Aorta (tissue), 5 donors: ENCODE data around the gene MIDN. TPM values are rescaled to one million over a fixed set of nuclear protein-coding genes. Genes with fewer than 3 reads are reported as not detected.

ENCODE experiments used
- ATAC-seq: fragments of 200-7000 bp; cut with Tn5 transposase; one replicate; pipeline ENCODE4 v1.9.1; 2022; ENCODE audit warnings: moderate library complexity; ENCODE audit not compliant: low FRiP score
- DNase-seq, 2 donors: peaks; one replicate each; pipeline ENCODE4 v3.0.0-alpha.2; 2020
- H3K27ac ChIP-seq, 2 donors: one replicate each; pipeline ENCODE4 v1.5.1; 2013; ENCODE audit warnings: low read length in 2 of 2, mild to moderate bottlenecking in 2 of 2, moderate library complexity in 2 of 2, control low read depth in 1 of 2, inconsistent platforms in 1 of 2, low read depth in 1 of 2
- H3K27me3 ChIP-seq, 2 donors: one replicate each; pipeline ENCODE4 v1.6.1; 2013; ENCODE audit warnings: control low read depth in 1 of 2, low read length in 1 of 2, mild to moderate bottlenecking in 1 of 2, moderate library complexity in 1 of 2; ENCODE audit not compliant: insufficient read depth in 2 of 2, control insufficient read depth in 1 of 2
- H3K36me3 ChIP-seq, 2 donors: one replicate each; pipeline ENCODE4 v1.6.1; 2013; ENCODE audit warnings: control low read depth in 1 of 2, low read length in 1 of 2, mild to moderate bottlenecking in 1 of 2; ENCODE audit not compliant: insufficient read depth in 2 of 2, control insufficient read depth in 1 of 2
- H3K4me1 ChIP-seq, 2 donors: one replicate each; pipeline ENCODE4 v1.6.1; 2013; ENCODE audit warnings: low read length in 2 of 2, control low read depth in 1 of 2, mild to moderate bottlenecking in 1 of 2, moderate library complexity in 1 of 2; ENCODE audit not compliant: insufficient read depth in 2 of 2, control insufficient read depth in 1 of 2
- H3K4me3 ChIP-seq, 2 donors: one replicate each; pipeline ENCODE4 v1.5.1; 2013; ENCODE audit warnings: low read length in 2 of 2, control low read depth in 1 of 2, mild to moderate bottlenecking in 1 of 2
- H3K9me3 ChIP-seq: one replicate; pipeline ENCODE4 v1.6.1; 2013; ENCODE audit warnings: mild to moderate bottlenecking, low read length; ENCODE audit not compliant: control insufficient read depth
- WGBS, 2 donors: extraction: QIAGEN DNeasy Blood & Tissue Kit; methylation state at CpG; one replicate each; pipeline ENCODE4 v1.1.7; 2013; 5-methylcytosine and 5-hydroxymethylcytosine counted together
- intact Hi-C, 2 donors: fragments of 100-400 bp; cut with DNase I; formaldehyde crosslinking; loops; one replicate each; pipeline versions ENCODE4 v1.14.2 to v1.15.0; 2022
- polyA plus RNA-seq, 2 donors: library from polyadenylated mRNA; stranded (reverse); fragments of 200-250 nt; gene quantifications; one replicate each; pipeline ENCODE4 v1.2.3, GENCODE V29; 2013
- total RNA-seq, 2 donors: library from RNA; stranded (reverse); fragmentation: NEBNext Ultra II Directional; extraction: Animal tissue kit (Norgen Biotek cat#: 25700); gene quantifications; one replicate each; pipeline ENCODE4 v1.2.1, GENCODE V29; 2021
- donor health status: healthy with polysubstance abuse.
- donor health status: Bipolar disorder and iron deficiency.
- donor health status: DM: no; HTN: no; CAD: no.
- donor health status: DM: no; HTN: no; CAD: no.
- donor health status: DM: yes; HTN: yes; CAD: no.

MIDN gene
- total and polyA plus RNA-seq, 4 donors, result 11.8 to 121 (median 69.7) TPM

GRCh38 chr19:1219786-1220476, 28.5 kb upstream of the MIDN start:
- 77 to 83% methylated on average over 19 of the region's 19 CpGs for WGBS, 2 donors
- Histone ChIP-seq H3K27me3 (no peaks in the 10 kb centered on the region), H3K36me3 (peaks cover 0 to 2% of the 10 kb centered on the region in 2 donors), H3K4me1 (no peaks in the 10 kb centered on the region), H3K4me3 (no peak overlapping the region), H3K9me3 (no peaks in the 10 kb centered on the region), H3K27ac (no peak overlapping the region)
- DNase-seq (no peak), ATAC-seq (no peak)
- intact Hi-C loops, result loop anchor here in 1 of 2 donors (2.0 kb wide), 1 partner anchor 19 kb away; the partner anchor contains the start of gene CBARP

DNA sequence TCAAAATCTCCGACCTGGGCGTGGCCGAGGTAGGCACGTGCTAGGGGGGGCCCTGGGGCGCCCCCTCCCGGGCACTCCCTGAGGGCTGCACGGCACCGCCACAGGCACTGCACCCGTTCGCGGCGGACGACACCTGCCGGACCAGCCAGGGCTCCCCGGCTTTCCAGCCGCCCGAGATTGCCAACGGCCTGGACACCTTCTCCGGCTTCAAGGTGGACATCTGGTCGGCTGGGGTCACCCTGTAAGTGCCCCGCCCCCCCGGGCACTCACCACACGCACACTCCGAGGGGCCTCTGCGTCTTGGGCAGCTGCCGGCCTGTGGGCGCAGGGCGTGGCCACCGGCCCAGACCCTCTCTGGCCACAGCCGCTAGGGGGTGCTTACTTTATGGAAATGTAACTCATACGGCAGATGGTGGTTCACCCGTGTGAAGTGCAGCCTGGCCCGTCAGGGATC, 27.9 kb upstream of the MIDN start:
- no peak overlapping the region for H3K27ac ChIP-seq
- no peak overlapping the region for H3K4me3 ChIP-seq
- peaks cover 0 to 2% of the 10 kb centered on the region in 2 donors for H3K36me3 ChIP-seq
- ATAC-seq, result no peak
- no peaks in the 10 kb centered on the region for H3K27me3 ChIP-seq
- no peaks in the 10 kb centered on the region for H3K9me3 ChIP-seq
- 82 to 84% methylated on average over 31 to 33 of the region's 33 CpGs for WGBS, 2 donors
- no peaks in the 10 kb centered on the region for H3K4me1 ChIP-seq
- DNase-seq, result peak in 1 of 2 donors; percentile 74
- intact Hi-C loops, result loop anchor here in 1 of 2 donors (2.0 kb wide), 1 partner anchor 18 kb away; the partner anchor contains the start of gene CBARP

DNA sequence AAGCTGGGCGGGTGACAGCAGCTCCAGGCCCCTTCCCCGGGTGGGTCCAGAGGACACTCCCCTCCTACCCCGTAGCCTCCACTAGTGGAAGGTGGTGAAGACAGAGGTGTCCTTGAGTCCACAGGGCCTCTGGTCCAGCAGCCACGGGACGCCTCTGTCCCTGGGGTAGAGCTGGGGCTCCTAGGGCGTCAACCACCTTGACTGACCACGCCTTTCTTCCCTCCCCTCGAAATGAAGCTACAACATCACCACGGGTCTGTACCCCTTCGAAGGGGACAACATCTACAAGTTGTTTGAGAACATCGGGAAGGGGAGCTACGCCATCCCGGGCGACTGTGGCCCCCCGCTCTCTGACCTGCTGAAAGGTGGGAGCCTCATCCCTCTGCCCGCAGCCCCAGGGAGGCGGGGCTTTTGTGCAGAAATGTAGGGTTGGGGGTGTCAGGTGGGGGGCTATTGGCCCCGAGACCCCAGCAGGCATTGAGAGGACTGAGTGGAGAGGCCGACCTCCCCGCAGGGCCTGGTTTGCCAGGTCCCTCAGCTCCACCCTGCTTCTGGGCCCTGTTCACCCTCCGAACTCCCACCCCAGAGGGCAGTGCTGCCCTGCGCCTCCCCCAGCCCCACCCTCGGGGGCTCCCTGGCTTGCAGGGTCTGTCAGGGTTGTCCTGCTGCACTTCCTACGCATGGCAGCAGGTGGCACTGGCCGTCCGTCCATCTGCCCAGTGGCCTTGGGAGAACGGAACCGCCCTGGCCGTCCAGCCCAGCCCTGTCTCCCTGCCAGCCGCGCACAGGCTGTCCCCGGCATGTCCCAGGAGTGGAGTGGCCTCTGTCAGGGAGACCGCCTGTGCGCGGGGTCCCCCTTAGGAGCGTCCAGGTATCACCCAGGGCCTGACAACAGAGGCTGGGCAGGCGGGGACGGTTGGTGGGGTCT, 27.1 kb upstream of the MIDN start:
- Histone ChIP-seq H3K27ac (no peak overlapping the region), H3K9me3 (no peaks in the 10 kb centered on the region), H3K27me3 (no peaks in the 10 kb centered on the region), H3K4me1 (no peaks in the 10 kb centered on the region), H3K36me3 (peaks cover 0 to 2% of the 10 kb centered on the region in 2 donors), H3K4me3 (no peak overlapping the region)
- ATAC-seq (peak; percentile 68), DNase-seq (peak; percentile 82 to 93)
- 51 to 57% methylated on average over 37 to 38 of the region's 38 CpGs for WGBS, 2 donors
- intact Hi-C loops, result loop anchor here in 1 of 2 donors (2.0 kb wide), 1 partner anchor 18 kb away; the partner anchor contains the start of gene CBARP

DNA sequence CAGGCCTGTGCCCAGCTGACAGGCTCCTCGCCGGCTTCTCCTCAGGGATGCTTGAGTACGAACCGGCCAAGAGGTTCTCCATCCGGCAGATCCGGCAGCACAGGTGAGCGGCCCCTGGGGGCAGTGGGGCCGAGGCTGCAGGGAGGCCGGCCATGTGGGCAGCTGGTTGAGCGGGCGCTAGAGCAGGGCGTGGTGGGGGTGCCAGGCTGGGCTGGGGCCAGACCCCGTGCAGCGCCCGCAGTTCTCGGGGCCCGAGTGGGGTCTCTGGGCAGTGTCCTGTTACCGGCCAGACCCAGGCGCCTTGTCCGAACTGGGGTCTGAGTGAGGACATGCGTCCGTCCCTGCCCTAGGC, 26.5 kb upstream of the MIDN start:
- Histone ChIP-seq H3K27ac (no peak overlapping the region), H3K9me3 (no peaks in the 10 kb centered on the region), H3K36me3 (peaks cover 0 to 2% of the 10 kb centered on the region in 2 donors), H3K27me3 (no peaks in the 10 kb centered on the region), H3K4me1 (no peaks in the 10 kb centered on the region), H3K4me3 (no peak overlapping the region)
- ATAC-seq (peak; percentile 1), DNase-seq (peak in 1 of 2 donors; percentile 77)
- intact Hi-C loops, result loop anchor here in 1 of 2 donors (2.0 kb wide), 1 partner anchor 17 kb away; the partner anchor contains the start of gene CBARP
- WGBS, 2 donors, result 77 to 83% methylated on average over 22 of the region's 22 CpGs

- DNase-seq (no peak), ATAC-seq (no peak)
- Histone ChIP-seq H3K4me1 (no peaks in the 10 kb centered on the region), H3K27ac (no peak overlapping the region), H3K4me3 (no peak overlapping the region), H3K27me3 (no peaks in the 10 kb centered on the region), H3K36me3 (peaks cover 0 to 2% of the 10 kb centered on the region in 2 donors), H3K9me3 (no peaks in the 10 kb centered on the region)
- intact Hi-C loops, result no loop called here
- 85 to 88% methylated on average over 14 of the region's 14 CpGs for WGBS, 2 donors
Measured at GRCh38 chr19:1222394-1222793, 26.0 kb upstream of the MIDN start.

- no peaks in the 10 kb centered on the region for H3K4me1 ChIP-seq
- peak; percentile 73 to 83 for DNase-seq
- intact Hi-C loops, result no loop called here
- WGBS, 2 donors, result 56 to 61% methylated on average over 46 to 48 of the region's 48 CpGs
- H3K9me3 ChIP-seq, result no peaks in the 10 kb centered on the region
- H3K27me3 ChIP-seq, result no peaks in the 10 kb centered on the region
- no peak overlapping the region for H3K27ac ChIP-seq
- no peak for ATAC-seq
- H3K36me3 ChIP-seq, result peaks cover 0 to 2% of the 10 kb centered on the region in 2 donors
- no peak overlapping the region for H3K4me3 ChIP-seq
Measured at GRCh38 chr19:1223018-1223855, 25.1 kb upstream of the MIDN start.

- intact Hi-C loops, result no loop called here
- Histone ChIP-seq H3K4me3 (no peak overlapping the region), H3K36me3 (peaks cover 0 to 2% of the 10 kb centered on the region in 2 donors), H3K4me1 (no peaks in the 10 kb centered on the region), H3K27me3 (no peaks in the 10 kb centered on the region), H3K27ac (no peak overlapping the region), H3K9me3 (no peaks in the 10 kb centered on the region)
- WGBS, 2 donors, result 88 to 90% methylated on average over 16 of the region's 16 CpGs
- no peak for ATAC-seq
- no peak for DNase-seq
Measured at GRCh38 chr19:1224047-1224825, 24.1 kb upstream of the MIDN start.
